Measurements from ENCODE around the gene SPTB. TPM values are rescaled to one million over a fixed set of nuclear protein-coding genes. Genes with fewer than 3 reads are reported as not detected.

The SPTB gene
- total and polyA plus RNA-seq, 2 experiments from 2014 or later: 1.1 to 1.7 TPM

DNA sequence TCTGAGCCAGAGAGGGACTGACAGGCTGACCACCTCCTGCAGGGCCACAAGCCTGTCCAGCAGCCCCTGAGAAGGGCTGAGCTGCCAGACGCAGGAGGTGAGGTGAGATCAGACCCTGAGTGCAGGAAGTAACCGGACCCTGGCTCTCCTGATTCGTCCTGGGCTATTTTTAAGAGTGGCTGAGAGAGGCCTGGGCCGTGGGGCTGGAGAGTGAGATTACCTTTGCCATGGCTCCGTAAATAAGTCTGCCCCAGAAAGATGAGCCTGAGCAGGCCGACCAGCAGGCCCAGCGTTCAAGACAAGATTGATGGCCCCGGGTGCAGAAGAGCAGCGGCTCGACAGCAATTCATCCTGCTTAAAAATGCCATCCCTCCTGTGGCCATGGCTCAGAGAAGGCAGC, 54.2 kb downstream of the SPTB start:
- no peaks in the 10 kb centered on the region for H3K79me2 ChIP-seq
- TF ChIP-seq EZH2phosphoT487 (IDR thresholded peaks at IDR 0.05; ENCODE audit: low read depth, severe bottlenecking, unreplicated experiment): no peak
- TF ChIP-seq, protein P1, sequence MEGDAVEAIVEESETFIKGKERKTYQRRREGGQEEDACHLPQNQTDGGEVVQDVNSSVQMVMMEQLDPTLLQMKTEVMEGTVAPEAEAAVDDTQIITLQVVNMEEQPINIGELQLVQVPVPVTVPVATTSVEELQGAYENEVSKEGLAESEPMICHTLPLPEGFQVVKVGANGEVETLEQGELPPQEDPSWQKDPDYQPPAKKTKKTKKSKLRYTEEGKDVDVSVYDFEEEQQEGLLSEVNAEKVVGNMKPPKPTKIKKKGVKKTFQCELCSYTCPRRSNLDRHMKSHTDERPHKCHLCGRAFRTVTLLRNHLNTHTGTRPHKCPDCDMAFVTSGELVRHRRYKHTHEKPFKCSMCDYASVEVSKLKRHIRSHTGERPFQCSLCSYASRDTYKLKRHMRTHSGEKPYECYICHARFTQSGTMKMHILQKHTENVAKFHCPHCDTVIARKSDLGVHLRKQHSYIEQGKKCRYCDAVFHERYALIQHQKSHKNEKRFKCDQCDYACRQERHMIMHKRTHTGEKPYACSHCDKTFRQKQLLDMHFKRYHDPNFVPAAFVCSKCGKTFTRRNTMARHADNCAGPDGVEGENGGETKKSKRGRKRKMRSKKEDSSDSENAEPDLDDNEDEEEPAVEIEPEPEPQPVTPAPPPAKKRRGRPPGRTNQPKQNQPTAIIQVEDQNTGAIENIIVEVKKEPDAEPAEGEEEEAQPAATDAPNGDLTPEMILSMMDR (IDR thresholded peaks at IDR 0.05; ENCODE audit: poor library complexity): no peak
- H3K9me2 ChIP-seq (replicated peaks; ENCODE audit: insufficient read depth): no peaks in the 10 kb centered on the region
- no peak overlapping the region for H3K27ac ChIP-seq
- 52% methylated on average over 10 of the region's 10 CpGs for WGBS (ENCODE audit: low lambda C conversion rate, missing lambda C conversion rate)
- no peaks in the 10 kb centered on the region for H3K36me3 ChIP-seq (replicated peaks; ENCODE audit: insufficient read depth, low read depth)
- no peaks in the 10 kb centered on the region for H3K9me3 ChIP-seq (ENCODE audit: low read depth)
- no peaks in the 10 kb centered on the region for H3K27me3 ChIP-seq
- H2AFZ ChIP-seq: no peak overlapping the region
- H3K4me2 ChIP-seq: no peak overlapping the region
- DNase-seq (ENCODE audit: low spot score): no peak
- H3K4me1 ChIP-seq (ENCODE audit: insufficient read depth): peaks cover 4% of the 10 kb centered on the region
- H3K4me3 ChIP-seq: no peak overlapping the region
- H4K20me1 ChIP-seq (ENCODE audit: insufficient read depth, poor library complexity, severe bottlenecking): no peaks in the 10 kb centered on the region

DNA sequence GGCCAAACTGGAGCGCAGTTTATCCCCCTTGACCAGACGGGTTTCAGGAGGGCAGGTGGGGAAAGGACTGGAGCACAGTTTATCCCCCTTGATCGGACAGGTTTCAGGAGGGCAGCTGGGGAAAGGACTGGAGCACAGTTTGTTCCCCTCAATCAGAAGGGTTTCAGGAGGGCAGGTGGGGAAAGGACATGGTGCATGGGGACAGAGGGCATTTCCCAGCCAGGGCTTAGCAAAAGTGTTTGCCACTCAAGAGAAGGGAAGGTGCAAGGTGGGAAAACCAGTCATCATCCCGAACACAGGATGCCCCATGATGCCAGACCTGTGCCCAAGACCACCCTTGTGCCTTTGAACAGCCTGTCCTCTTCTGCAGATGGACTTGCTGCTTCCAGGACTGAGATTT, 54.7 kb downstream of the SPTB start:
- TF ChIP-seq EZH2phosphoT487 (IDR thresholded peaks at IDR 0.05; ENCODE audit: low read depth, severe bottlenecking, unreplicated experiment) (no peak), EZH2 (IDR thresholded peaks at IDR 0.05; ENCODE audit: borderline replicate concordance) (no peak)
- TF ChIP-seq, protein P1 (IDR thresholded peaks at IDR 0.05; ENCODE audit: poor library complexity): no peak
- H3K27ac ChIP-seq: no peak overlapping the region
- 94% methylated on average over 4 of the region's 4 CpGs for WGBS (ENCODE audit: low lambda C conversion rate, missing lambda C conversion rate)

DNA sequence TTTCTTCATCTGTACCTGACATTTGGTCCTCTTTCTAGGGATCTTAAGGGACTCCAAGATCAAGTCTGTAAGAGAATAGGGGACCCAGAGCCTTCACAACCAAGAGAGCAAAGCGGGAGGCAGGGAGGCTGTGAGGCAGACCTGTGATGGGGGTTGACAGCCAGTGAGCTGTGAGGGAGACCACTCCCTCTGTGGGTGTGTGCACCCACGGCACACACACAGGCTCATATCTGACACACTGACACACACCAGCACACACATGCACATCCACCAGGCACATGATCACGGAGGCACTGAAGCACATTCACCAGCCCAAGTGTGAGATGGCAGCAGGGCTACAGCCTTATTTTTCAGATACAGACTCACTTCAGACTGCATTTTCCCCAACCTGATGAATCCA, 55.2 kb downstream of the SPTB start:
- Histone ChIP-seq H3K4me2 (no peak overlapping the region), H3K27ac (no peak overlapping the region), H3K9me2 (replicated peaks; ENCODE audit: insufficient read depth) (no peaks in the 10 kb centered on the region), H3K9me3 (ENCODE audit: low read depth) (no peaks in the 10 kb centered on the region), H3K79me2 (no peaks in the 10 kb centered on the region), H4K20me1 (ENCODE audit: insufficient read depth, poor library complexity, severe bottlenecking) (no peaks in the 10 kb centered on the region), H2AFZ (no peak overlapping the region), H3K27me3 (no peaks in the 10 kb centered on the region), H3K4me3 (no peak overlapping the region), H3K36me3 (replicated peaks; ENCODE audit: insufficient read depth, low read depth) (no peaks in the 10 kb centered on the region), H3K4me1 (ENCODE audit: insufficient read depth) (peaks cover 4% of the 10 kb centered on the region)
- 69% methylated on average over 3 of the region's 3 CpGs for WGBS (ENCODE audit: low lambda C conversion rate, missing lambda C conversion rate)
- no peak for TF ChIP-seq EZH2 (IDR thresholded peaks at IDR 0.05; ENCODE audit: borderline replicate concordance)
- TF ChIP-seq, protein P1 (IDR thresholded peaks at IDR 0.05; ENCODE audit: poor library complexity): no peak
- TF ChIP-seq EZH2phosphoT487 (IDR thresholded peaks at IDR 0.05; ENCODE audit: low read depth, severe bottlenecking, unreplicated experiment): no peak
- DNase-seq (ENCODE audit: low spot score): no peak

More for the DNA sequence above, 54.7 kb downstream of the SPTB start:
- no peak overlapping the region for H2AFZ ChIP-seq
- H3K79me2 ChIP-seq: no peaks in the 10 kb centered on the region
- no peak overlapping the region for H3K4me2 ChIP-seq
- H3K36me3 ChIP-seq (replicated peaks; ENCODE audit: insufficient read depth, low read depth): no peaks in the 10 kb centered on the region
- H3K27me3 ChIP-seq: no peaks in the 10 kb centered on the region
- no peaks in the 10 kb centered on the region for H3K9me3 ChIP-seq (ENCODE audit: low read depth)
- peaks cover 4% of the 10 kb centered on the region for H3K4me1 ChIP-seq (ENCODE audit: insufficient read depth)
- H4K20me1 ChIP-seq (ENCODE audit: insufficient read depth, poor library complexity, severe bottlenecking): no peaks in the 10 kb centered on the region
- no peak for DNase-seq (ENCODE audit: low spot score)
- no peak overlapping the region for H3K4me3 ChIP-seq
- no peaks in the 10 kb centered on the region for H3K9me2 ChIP-seq (replicated peaks; ENCODE audit: insufficient read depth)

Measured in hepatocyte (in vitro differentiated cells).